Prostate gland (tissue), 2 donors: ENCODE results near the gene TBCA. TPM values are rescaled to one million over a fixed set of nuclear protein-coding genes. Genes with fewer than 3 reads are reported as not detected.
"Not testable (repeated sequence)": the region's sequence is repeated elsewhere in the genome, so short reads cannot be mapped to it uniquely, and the experiment has no call there.

Source experiments
- DNase-seq: peaks from one replicate; pipeline ENCODE4 v3.0.0-alpha.2; 2019; ENCODE audit warnings: low spot score
- H3K27ac ChIP-seq, 2 donors: fragments of 200-600 bp; sonication (generic); 2 replicates each; pipeline ENCODE4 v1.5.1; 2017 to 2019
- H3K27me3 ChIP-seq: fragments of 200-600 bp; sonication (generic); replicated peaks from 2 replicates; pipeline ENCODE4 v1.5.1; 2019; ENCODE audit not compliant: insufficient read depth
- H3K36me3 ChIP-seq, 2 donors: fragments of 200-600 bp; sonication (generic); 1 replicate in 1 of 2; 2 replicates in 1 of 2; pipeline versions ENCODE4 v1.5.1 to v1.8.1; 2017 to 2019
- H3K4me1 ChIP-seq: fragments of 200-600 bp; sonication (generic); replicated peaks from 2 replicates; pipeline ENCODE4 v1.5.1; 2019
- H3K4me3 ChIP-seq, 2 donors: fragments of 200-600 bp; sonication (generic); 2 replicates each; pipeline ENCODE4 v1.5.1; 2017 to 2019
- H3K9me3 ChIP-seq: fragments of 200-600 bp; sonication (generic); 2 replicates; pipeline ENCODE4 v1.5.1; 2017
- POLR2A ChIP-seq: fragments of 450-650 bp; IDR thresholded peaks from one replicate; pipeline ENCODE4 v1.6.1; 2016; ENCODE audit warnings: antibody characterized with exemption, mild to moderate bottlenecking
- POLR2AphosphoS5 ChIP-seq: sonication (generic); formaldehyde crosslinking; IDR thresholded peaks from one replicate; pipeline ENCODE4 v1.6.1; 2017; ENCODE audit warnings: antibody characterized with exemption
- WGBS: methylation state at CpG from one replicate; pipeline ENCODE4 v1.1.5; 2018; 5-methylcytosine and 5-hydroxymethylcytosine counted together
- intact Hi-C: fragments of 100-400 bp; cut with DNase I; formaldehyde crosslinking; loops from one replicate; pipeline ENCODE4 v1.14.2; 2022
- total RNA-seq, 2 donors: library from RNA; depleted of rRNA; stranded (reverse); fragments of >200 nt; gene quantifications; one replicate each; pipeline ENCODE4 v1.1.0, GENCODE V29; 2016
- TF ChIP-seq, protein P1 (sequence below), 4 experiments: fragments of 200-600 bp in 2 of 4; fragments of 450-650 bp in 2 of 4; sonication (generic) in 2 of 4; IDR thresholded peaks; 1 replicate in 3 of 4; 2 replicates in 1 of 4; pipeline ENCODE4 v1.5.1; 2016 to 2019; ENCODE audit warnings: antibody characterized with exemption in 4 of 4, mild to moderate bottlenecking in 2 of 4, moderate library complexity in 2 of 4

TBCA gene
- total RNA-seq, 2 donors from 2014 or later = 120 to 180 TPM

DNA sequence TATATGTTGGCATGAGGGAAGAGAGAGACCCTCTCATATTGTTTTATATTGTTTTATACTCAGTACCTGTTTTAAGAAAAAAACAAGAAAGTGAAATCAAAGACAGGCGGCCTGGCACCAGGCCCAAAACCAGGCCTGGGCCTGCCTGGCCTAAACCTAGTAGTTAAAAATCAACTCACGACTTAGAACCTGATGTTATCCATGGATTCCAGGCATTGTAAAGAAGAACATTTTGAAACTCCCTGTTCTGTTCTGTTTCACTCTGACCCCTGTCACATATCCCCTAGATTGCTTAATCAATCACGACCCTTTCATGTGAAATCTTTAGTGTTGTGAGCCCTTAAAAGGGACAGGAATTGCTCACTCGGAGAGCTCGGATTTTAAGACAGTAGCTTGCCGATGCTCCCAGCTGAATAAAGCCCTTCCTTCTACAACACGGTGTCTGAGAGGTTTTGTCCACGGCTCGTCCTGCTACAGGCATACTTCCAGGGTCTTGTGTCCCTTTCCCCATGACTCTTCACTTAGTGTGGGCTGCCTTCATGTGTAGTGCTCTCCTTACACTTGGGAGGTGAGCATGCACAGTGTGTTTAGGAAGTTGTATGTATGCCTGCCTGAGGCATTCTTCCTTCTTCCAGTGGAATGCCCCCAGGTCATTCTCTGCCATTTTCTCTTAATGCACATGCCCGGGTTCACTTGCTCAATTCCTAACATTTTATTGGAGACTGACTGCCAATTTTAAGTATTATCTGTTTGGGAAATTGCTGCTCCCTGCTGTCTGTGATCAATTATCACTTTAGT lies 17.8 kb downstream of the TBCA start:
- 61% methylated on average over 10 of the region's 10 CpGs for WGBS
- H3K9me3 ChIP-seq = no peaks in the 10 kb centered on the region
- H3K4me3 ChIP-seq = no peak overlapping the region
- DNase-seq = no peak
- no peaks in the 10 kb centered on the region for H3K27me3 ChIP-seq
- intact Hi-C loops = no loop called here
- H3K27ac ChIP-seq = no peak overlapping the region
- no peaks in the 10 kb centered on the region for H3K4me1 ChIP-seq
- no peaks in the 10 kb centered on the region for H3K36me3 ChIP-seq
- TF ChIP-seq, protein P1, sequence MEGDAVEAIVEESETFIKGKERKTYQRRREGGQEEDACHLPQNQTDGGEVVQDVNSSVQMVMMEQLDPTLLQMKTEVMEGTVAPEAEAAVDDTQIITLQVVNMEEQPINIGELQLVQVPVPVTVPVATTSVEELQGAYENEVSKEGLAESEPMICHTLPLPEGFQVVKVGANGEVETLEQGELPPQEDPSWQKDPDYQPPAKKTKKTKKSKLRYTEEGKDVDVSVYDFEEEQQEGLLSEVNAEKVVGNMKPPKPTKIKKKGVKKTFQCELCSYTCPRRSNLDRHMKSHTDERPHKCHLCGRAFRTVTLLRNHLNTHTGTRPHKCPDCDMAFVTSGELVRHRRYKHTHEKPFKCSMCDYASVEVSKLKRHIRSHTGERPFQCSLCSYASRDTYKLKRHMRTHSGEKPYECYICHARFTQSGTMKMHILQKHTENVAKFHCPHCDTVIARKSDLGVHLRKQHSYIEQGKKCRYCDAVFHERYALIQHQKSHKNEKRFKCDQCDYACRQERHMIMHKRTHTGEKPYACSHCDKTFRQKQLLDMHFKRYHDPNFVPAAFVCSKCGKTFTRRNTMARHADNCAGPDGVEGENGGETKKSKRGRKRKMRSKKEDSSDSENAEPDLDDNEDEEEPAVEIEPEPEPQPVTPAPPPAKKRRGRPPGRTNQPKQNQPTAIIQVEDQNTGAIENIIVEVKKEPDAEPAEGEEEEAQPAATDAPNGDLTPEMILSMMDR (IDR thresholded peaks at IDR 0.05) = no peak
- TF ChIP-seq POLR2A (no peak), POLR2AphosphoS5 (no peak)

DNA sequence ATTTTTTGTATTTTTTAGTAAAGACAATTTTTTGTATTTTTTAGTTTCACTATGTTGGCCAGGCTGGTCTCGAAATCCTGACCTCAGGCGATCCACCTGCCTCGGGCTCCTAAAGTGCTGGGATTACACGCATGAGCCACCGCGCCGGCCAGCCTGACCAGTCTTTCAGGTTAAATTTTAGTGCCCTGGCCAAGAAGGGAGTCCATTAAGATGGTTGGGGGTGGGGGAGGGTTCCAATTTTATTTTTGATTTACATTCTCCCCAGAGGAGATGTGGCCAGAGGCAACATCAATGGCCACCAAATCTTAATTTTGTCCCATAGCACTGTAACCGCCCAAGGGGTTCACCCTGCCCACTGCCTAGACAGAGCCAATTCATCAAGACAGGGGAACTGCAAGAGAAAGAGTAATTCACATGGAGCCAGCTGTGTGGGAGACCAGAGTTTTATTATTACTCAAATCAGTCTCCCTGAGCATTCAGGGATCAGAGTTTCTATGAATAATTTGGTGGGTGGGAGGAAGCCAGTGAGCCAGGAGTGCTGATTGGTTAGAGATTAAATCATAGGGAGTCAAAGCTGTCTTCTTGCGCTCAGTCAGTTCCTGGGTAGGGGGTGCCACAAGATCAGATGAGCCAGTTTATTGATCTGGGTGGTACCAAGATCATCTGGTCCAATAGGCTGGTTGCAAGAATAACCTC lies 24.7 kb downstream of the TBCA start:
- 83% methylated on average over 9 of the region's 9 CpGs for WGBS
- no peak overlapping the region for H3K27ac ChIP-seq
- TF ChIP-seq POLR2AphosphoS5 (no peak), POLR2A (no peak)
- TF ChIP-seq, protein P1 (IDR thresholded peaks at IDR 0.05) = no peak
- H3K9me3 ChIP-seq = no peaks in the 10 kb centered on the region
- H3K27me3 ChIP-seq = no peaks in the 10 kb centered on the region
- intact Hi-C loops = no loop called here
- no peaks in the 10 kb centered on the region for H3K4me1 ChIP-seq
- no peaks in the 10 kb centered on the region for H3K36me3 ChIP-seq
- no peak overlapping the region for H3K4me3 ChIP-seq
- DNase-seq = no peak

DNA sequence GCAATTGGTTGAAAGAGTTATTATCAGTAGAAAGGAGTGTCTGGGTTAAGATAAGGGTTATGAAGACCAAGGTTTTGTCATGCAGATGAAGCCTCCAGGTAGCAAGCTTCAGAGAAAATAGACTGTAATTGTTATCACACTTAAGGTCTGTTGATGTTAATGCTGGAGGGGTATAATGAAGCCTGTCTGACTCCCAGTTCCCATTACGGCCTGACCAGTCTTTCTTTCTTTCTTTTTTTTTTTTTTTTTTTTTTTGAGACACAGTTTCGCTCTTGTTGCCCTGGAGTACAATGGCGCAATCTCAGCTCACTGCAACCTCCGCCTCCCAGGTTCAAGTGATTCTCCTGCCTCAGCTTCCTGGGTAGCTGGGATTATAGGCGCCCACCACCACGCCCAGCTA lies 25.2 kb downstream of the TBCA start:
- DNase-seq, H3K27me3 ChIP-seq, H3K4me3 ChIP-seq, H3K9me3 ChIP-seq, intact Hi-C loops, H3K4me1 ChIP-seq, H3K36me3 ChIP-seq, H3K27ac ChIP-seq: not testable (repeated sequence)
- 97% methylated on average over 6 of the region's 6 CpGs for WGBS

GRCh38 chr5:77748160-77748559 lies 28.0 kb downstream of the TBCA start:
- TF ChIP-seq POLR2A (no peak), POLR2AphosphoS5 (no peak)
- TF ChIP-seq, protein P1 (IDR thresholded peaks at IDR 0.05) = no peak
- intact Hi-C loops = no loop called here
- Histone ChIP-seq H3K27ac (no peak overlapping the region), H3K27me3 (no peaks in the 10 kb centered on the region), H3K4me3 (no peak overlapping the region), H3K4me1 (no peaks in the 10 kb centered on the region), H3K9me3 (no peaks in the 10 kb centered on the region), H3K36me3 (no peaks in the 10 kb centered on the region)
- DNase-seq = no peak
- 75% methylated on average over 2 of the region's 2 CpGs for WGBS

- intact Hi-C loops = no loop called here
- H3K27ac ChIP-seq = no peak overlapping the region
- no peaks in the 10 kb centered on the region for H3K36me3 ChIP-seq
- H3K4me1 ChIP-seq = no peaks in the 10 kb centered on the region
- H3K9me3 ChIP-seq = no peaks in the 10 kb centered on the region
- H3K27me3 ChIP-seq = no peaks in the 10 kb centered on the region
- no peak overlapping the region for H3K4me3 ChIP-seq
- TF ChIP-seq POLR2AphosphoS5 = no peak
- TF ChIP-seq, protein P1 (IDR thresholded peaks at IDR 0.05) = no peak
- no peak for TF ChIP-seq POLR2A
- 74% methylated on average over 2 of the region's 2 CpGs for WGBS
- DNase-seq = no peak
Observed at GRCh38 chr5:77744116-77744515, 32.0 kb downstream of the TBCA start.
